ENCODE measurements around the gene CALHM1. TPM values are rescaled to one million over a fixed set of nuclear protein-coding genes. Genes with fewer than 3 reads are reported as not detected.

CALHM1 gene
- total RNA-seq, 1 experiment from 2014 or later = 0.30 TPM

DNA sequence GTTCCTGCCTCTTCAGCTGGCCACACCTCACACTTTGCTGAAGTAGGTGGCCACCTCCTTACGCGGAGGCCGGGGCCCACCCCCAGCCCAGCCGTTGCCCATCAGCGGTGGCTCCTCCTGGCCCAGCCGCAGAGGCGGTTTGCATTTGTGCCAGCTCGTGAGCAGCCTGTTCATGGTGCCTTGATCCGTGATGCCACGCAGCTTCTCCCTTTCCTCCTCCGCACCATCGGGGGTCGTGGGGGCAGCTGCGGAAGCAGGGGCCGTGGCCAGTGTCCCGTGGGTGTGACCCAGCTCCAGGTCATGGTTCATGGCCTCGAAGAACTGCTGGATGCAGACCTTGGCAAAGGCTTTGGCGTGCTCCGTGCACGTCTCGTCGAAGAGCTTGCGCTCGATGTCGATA, 3.5 kb downstream of the CALHM1 start:
- Histone ChIP-seq H3K27me3 (ENCODE audit: low read length) (no peaks in the 10 kb centered on the region), H2AFZ (ENCODE audit: low read length) (no peak overlapping the region), H3K9me2 (replicated peaks; ENCODE audit: insufficient read depth, low read length) (no peaks in the 10 kb centered on the region), H3K36me3 (ENCODE audit: insufficient read depth, low read length) (no peaks in the 10 kb centered on the region), H3K4me3 (ENCODE audit: low read length) (no peak overlapping the region), H3K9me3 (ENCODE audit: low read length) (no peaks in the 10 kb centered on the region), H3K4me2 (ENCODE audit: low read depth, low read length, poor library complexity, severe bottlenecking) (no peak overlapping the region), H3K4me1 (ENCODE audit: low read length) (peaks cover 36% of the 10 kb centered on the region), H4K20me1 (ENCODE audit: insufficient read depth, low read depth, low read length) (no peaks in the 10 kb centered on the region), H3K9ac (ENCODE audit: low read length) (no peak overlapping the region), H3K27ac (ENCODE audit: low read length) (no peak overlapping the region), H3K79me2 (ENCODE audit: low read length) (no peaks in the 10 kb centered on the region)
- no peak for DNase-seq

- Histone ChIP-seq H3K4me3 (ENCODE audit: low read length) (no peak overlapping the region), H3K27ac (ENCODE audit: low read length) (no peak overlapping the region), H3K9ac (ENCODE audit: low read length) (no peak overlapping the region), H3K27me3 (ENCODE audit: low read length) (no peaks in the 10 kb centered on the region), H3K36me3 (ENCODE audit: insufficient read depth, low read length) (no peaks in the 10 kb centered on the region), H2AFZ (ENCODE audit: low read length) (no peak overlapping the region), H3K9me3 (ENCODE audit: low read length) (no peaks in the 10 kb centered on the region), H3K4me1 (ENCODE audit: low read length) (peaks cover 24% of the 10 kb centered on the region), H3K79me2 (ENCODE audit: low read length) (no peaks in the 10 kb centered on the region), H3K9me2 (replicated peaks; ENCODE audit: insufficient read depth, low read length) (no peaks in the 10 kb centered on the region), H3K4me2 (ENCODE audit: low read depth, low read length, poor library complexity, severe bottlenecking) (no peak overlapping the region), H4K20me1 (ENCODE audit: insufficient read depth, low read depth, low read length) (no peaks in the 10 kb centered on the region)
- no peak for DNase-seq
Observed at GRCh38 chr10:103454026-103454425, 4.7 kb downstream of the CALHM1 start.

GRCh38 chr10:103452506-103453230, 6.0 kb downstream of the CALHM1 start:
- Histone ChIP-seq H3K27me3 (ENCODE audit: low read length) (no peaks in the 10 kb centered on the region), H3K9me2 (replicated peaks; ENCODE audit: insufficient read depth, low read length) (no peaks in the 10 kb centered on the region), H3K36me3 (ENCODE audit: insufficient read depth, low read length) (no peaks in the 10 kb centered on the region), H3K9me3 (ENCODE audit: low read length) (no peaks in the 10 kb centered on the region), H4K20me1 (ENCODE audit: insufficient read depth, low read depth, low read length) (no peaks in the 10 kb centered on the region), H2AFZ (ENCODE audit: low read length) (no peak overlapping the region), H3K4me2 (ENCODE audit: low read depth, low read length, poor library complexity, severe bottlenecking) (no peak overlapping the region), H3K79me2 (ENCODE audit: low read length) (no peaks in the 10 kb centered on the region), H3K27ac (ENCODE audit: low read length) (no peak overlapping the region), H3K4me1 (ENCODE audit: low read length) (peaks cover 11% of the 10 kb centered on the region), H3K4me3 (ENCODE audit: low read length) (no peak overlapping the region), H3K9ac (ENCODE audit: low read length) (no peak overlapping the region)
- no peak for DNase-seq

GRCh38 chr10:103451831-103452505, 6.7 kb downstream of the CALHM1 start, which contains the start of gene CALHM2:
TSS of gene CALHM2 (minus strand) at chr10:103452370. CDS start at chr10:103449941, 2,429 bp downstream.
- Histone ChIP-seq H4K20me1 (ENCODE audit: insufficient read depth, low read depth, low read length) (no peaks in the 10 kb centered on the region), H3K79me2 (ENCODE audit: low read length) (no peaks in the 10 kb centered on the region), H3K9me3 (ENCODE audit: low read length) (no peaks in the 10 kb centered on the region), H3K4me3 (ENCODE audit: low read length) (no peak within 1 kb of the TSS), H3K4me1 (ENCODE audit: low read length) (peaks cover 4% of the 10 kb centered on the region), H3K36me3 (ENCODE audit: insufficient read depth, low read length) (no peaks in the 10 kb centered on the region), H3K4me2 (ENCODE audit: low read depth, low read length, poor library complexity, severe bottlenecking) (no peak within 1 kb of the TSS), H3K27me3 (ENCODE audit: low read length) (no peaks in the 10 kb centered on the region), H3K9me2 (replicated peaks; ENCODE audit: insufficient read depth, low read length) (no peaks in the 10 kb centered on the region), H3K27ac (ENCODE audit: low read length) (no peak within 1 kb of the TSS), H3K9ac (ENCODE audit: low read length) (no peak within 1 kb of the TSS), H2AFZ (ENCODE audit: low read length) (no peak within 1 kb of the TSS)
- no peak for DNase-seq

DNA sequence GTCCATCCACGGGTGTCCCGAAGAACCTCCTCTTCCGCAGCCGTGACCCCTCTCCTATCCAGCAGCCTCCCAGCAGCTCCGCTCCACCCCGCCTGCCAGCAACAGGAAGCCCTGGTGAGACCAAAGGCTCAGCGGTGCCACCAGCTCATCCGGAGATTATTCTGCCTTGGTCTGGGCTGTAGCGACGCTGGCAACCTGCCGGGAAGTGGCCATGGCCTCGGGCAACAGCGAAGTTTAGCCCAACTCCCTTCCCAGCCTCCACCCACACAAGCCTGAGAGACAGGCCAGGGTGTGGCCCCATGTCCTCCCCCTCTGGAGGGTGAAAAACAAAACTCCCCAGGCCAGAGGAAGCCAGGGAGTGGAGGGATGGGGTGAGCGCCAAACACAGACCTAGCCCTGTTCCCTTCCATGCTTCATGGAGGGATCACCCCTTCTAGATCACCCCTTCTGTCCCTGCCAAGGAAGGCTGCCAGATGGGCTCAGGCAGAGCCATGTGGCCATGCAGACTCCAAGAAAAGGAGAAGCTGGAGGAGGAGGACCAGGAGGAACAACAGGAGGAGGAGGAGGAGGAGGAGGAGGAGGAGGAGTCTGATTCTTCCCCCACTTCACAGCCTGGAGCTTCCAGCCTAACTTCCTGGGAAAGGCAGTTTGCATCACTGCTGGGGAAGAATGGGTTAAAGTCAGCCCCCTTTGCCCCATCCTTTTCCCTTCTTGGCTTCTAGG, 7.4 kb downstream of the CALHM1 start:
- no peak overlapping the region for H3K9ac ChIP-seq (ENCODE audit: low read length)
- no peak overlapping the region for H3K27ac ChIP-seq (ENCODE audit: low read length)
- no peak for DNase-seq

DNA sequence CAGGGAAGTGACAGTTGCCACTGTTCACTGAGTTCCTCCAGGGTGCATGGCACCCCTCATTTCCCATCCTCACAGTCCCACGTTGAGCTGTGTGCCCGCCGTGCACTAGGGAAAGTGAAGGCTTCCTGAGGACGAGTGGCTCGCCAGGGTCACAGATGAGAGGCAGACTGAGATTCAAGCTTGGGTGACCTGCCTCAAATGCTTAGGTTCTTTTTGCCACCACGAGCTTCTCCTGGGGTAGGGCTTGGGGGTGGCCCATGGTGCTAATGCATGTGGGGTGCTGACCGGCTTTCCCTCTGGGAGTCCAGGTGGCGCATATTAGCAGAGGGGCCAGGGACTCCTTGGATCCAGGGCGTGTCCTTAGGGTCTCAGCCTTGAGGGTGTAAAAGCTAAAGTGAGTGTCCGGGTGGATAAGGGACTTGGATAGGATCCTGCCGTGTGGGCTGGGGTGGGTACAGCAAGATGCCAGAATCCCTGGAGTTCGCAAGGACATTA, 8.5 kb downstream of the CALHM1 start:
- no peak overlapping the region for H3K9ac ChIP-seq (ENCODE audit: low read length)
- H4K20me1 ChIP-seq (ENCODE audit: insufficient read depth, low read depth, low read length) = no peaks in the 10 kb centered on the region
- H3K79me2 ChIP-seq (ENCODE audit: low read length) = no peaks in the 10 kb centered on the region
- no peak overlapping the region for H3K4me2 ChIP-seq (ENCODE audit: low read depth, low read length, poor library complexity, severe bottlenecking)
- no peak overlapping the region for H3K4me3 ChIP-seq (ENCODE audit: low read length)
- H3K9me3 ChIP-seq (ENCODE audit: low read length) = no peaks in the 10 kb centered on the region
- peaks cover 7% of the 10 kb centered on the region for H3K36me3 ChIP-seq (ENCODE audit: insufficient read depth, low read length)
- H3K9me2 ChIP-seq (replicated peaks; ENCODE audit: insufficient read depth, low read length) = no peaks in the 10 kb centered on the region
- no peak overlapping the region for H3K27ac ChIP-seq (ENCODE audit: low read length)
- no peaks in the 10 kb centered on the region for H3K27me3 ChIP-seq (ENCODE audit: low read length)
- H2AFZ ChIP-seq (ENCODE audit: low read length) = no peak overlapping the region
- no peaks in the 10 kb centered on the region for H3K4me1 ChIP-seq (ENCODE audit: low read length)
- no peak for DNase-seq

More for the DNA sequence above, 7.4 kb downstream of the CALHM1 start:
- H3K9me2 ChIP-seq (replicated peaks; ENCODE audit: insufficient read depth, low read length) = no peaks in the 10 kb centered on the region
- no peaks in the 10 kb centered on the region for H3K4me1 ChIP-seq (ENCODE audit: low read length)
- H3K4me2 ChIP-seq (ENCODE audit: low read depth, low read length, poor library complexity, severe bottlenecking) = no peak overlapping the region
- no peak overlapping the region for H3K4me3 ChIP-seq (ENCODE audit: low read length)
- no peak overlapping the region for H2AFZ ChIP-seq (ENCODE audit: low read length)
- no peaks in the 10 kb centered on the region for H3K9me3 ChIP-seq (ENCODE audit: low read length)
- no peaks in the 10 kb centered on the region for H3K79me2 ChIP-seq (ENCODE audit: low read length)
- no peaks in the 10 kb centered on the region for H4K20me1 ChIP-seq (ENCODE audit: insufficient read depth, low read depth, low read length)
- H3K27me3 ChIP-seq (ENCODE audit: low read length) = no peaks in the 10 kb centered on the region
- 0 out of 2 replicates have a peak, but pooled peaks cover under 1% of the 10 kb centered on the region for H3K36me3 ChIP-seq (ENCODE audit: insufficient read depth, low read length)

GRCh38 chr10:103449208-103450144, 9.2 kb downstream of the CALHM1 start:
- H3K27me3 ChIP-seq (ENCODE audit: low read length) = no peaks in the 10 kb centered on the region
- no peaks in the 10 kb centered on the region for H3K9me3 ChIP-seq (ENCODE audit: low read length)
- H3K27ac ChIP-seq (ENCODE audit: low read length) = no peak overlapping the region
- no peaks in the 10 kb centered on the region for H3K9me2 ChIP-seq (replicated peaks; ENCODE audit: insufficient read depth, low read length)
- H3K4me2 ChIP-seq (ENCODE audit: low read depth, low read length, poor library complexity, severe bottlenecking) = no peak overlapping the region
- no peak overlapping the region for H3K4me3 ChIP-seq (ENCODE audit: low read length)
- no peak for DNase-seq
- no peaks in the 10 kb centered on the region for H4K20me1 ChIP-seq (ENCODE audit: insufficient read depth, low read depth, low read length)
- no peak overlapping the region for H2AFZ ChIP-seq (ENCODE audit: low read length)
- H3K4me1 ChIP-seq (ENCODE audit: low read length) = no peaks in the 10 kb centered on the region
- H3K9ac ChIP-seq (ENCODE audit: low read length) = no peak overlapping the region
- H3K79me2 ChIP-seq (ENCODE audit: low read length) = no peaks in the 10 kb centered on the region
- H3K36me3 ChIP-seq (ENCODE audit: insufficient read depth, low read length) = peaks cover 13% of the 10 kb centered on the region

Measured in Karpas-422 (cell line).